Measurements from ENCODE around the gene CACFD1.

CACFD1 gene

GRCh38 chr9:133464638-133465037, 4.9 kb downstream of the CACFD1 start:
- DNase-seq (ENCODE audit: low read depth) = no peak

DNA sequence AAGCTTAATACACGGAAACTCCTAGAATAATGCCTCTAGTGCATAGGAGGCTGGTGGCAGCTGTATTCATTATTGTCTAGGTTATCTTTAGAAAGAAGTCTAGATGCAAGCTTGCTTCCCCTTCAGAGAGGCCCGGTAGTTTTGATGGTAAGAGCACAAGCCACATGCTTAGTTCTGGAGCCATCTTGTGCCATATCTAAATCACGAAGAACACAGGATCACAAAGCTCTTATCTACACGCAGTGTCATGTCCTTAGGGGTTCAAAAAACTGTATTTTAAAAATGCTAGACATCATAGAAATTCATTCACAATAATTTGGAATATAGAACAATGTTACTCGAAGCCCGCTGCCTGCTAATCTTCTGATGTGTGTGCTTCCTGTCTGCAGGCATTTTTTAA, 6.2 kb downstream of the CACFD1 start:
- no peak for DNase-seq (ENCODE audit: low read depth)

DNA sequence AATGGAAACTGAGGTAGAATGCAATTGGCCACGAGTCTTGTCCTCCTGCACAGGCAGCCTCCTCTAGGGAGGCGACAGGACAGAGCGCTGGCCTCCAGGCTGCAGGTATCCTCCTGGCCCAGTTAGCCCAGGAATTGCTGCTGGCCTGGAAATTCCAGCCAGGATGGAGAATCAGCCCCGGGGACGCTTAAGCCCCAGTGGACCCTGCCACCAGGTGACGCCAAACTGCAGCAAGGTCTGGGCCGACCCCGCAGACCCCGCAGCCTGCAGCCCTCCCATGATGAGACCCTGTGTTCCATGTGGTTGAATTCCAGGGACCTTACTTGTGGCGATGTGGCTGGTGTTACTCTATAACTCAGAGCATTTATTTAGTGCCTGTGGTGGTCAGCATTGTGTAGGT, 7.3 kb downstream of the CACFD1 start:
- DNase-seq (ENCODE audit: low read depth) = no peak

- DNase-seq (ENCODE audit: low read depth) = no peak
Observed at GRCh38 chr9:133468374-133468773, 8.6 kb downstream of the CACFD1 start.

DNA sequence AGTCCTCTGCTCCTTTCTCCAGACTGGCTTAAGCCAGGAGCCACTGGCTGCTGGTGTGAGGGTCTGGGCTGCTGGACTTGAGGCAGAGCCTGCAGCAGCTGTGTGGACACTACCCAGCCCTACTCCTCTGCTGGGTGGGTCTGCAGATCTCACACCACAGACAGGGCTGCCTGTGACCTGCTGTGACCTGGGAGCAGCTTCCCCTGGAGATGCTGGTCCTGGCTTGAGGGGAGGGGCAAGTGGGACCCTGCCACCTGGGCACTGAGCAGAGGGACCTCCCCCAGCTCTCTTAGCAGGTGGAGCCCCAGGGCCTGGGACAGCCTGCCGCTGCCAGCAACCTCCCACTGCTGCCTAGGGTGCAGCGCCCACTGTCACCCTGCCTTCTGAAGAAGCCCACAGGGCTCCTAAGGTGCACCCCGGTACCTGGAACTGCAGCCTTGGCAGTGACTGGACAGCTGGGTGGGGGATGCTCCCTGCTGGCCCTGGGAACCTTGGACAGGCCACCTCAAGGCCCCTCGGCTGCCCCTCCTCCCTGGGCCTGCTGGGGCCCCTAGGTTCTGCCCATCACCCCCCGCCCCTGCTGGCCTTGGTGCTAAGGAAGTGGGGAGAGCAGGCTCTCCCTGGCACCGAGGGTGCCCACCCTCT, 9.1 kb downstream of the CACFD1 start:
- DNase-seq (ENCODE audit: low read depth) = no peak

GRCh38 chr9:133470427-133470924, 10.7 kb downstream of the CACFD1 start:
- no peak for DNase-seq (ENCODE audit: low read depth)

- no peak for DNase-seq (ENCODE audit: low read depth)
Observed at GRCh38 chr9:133470988-133471387, 11.2 kb downstream of the CACFD1 start.

GRCh38 chr9:133471551-133472276, 11.9 kb downstream of the CACFD1 start:
- DNase-seq (ENCODE audit: low read depth) = no peak

DNA sequence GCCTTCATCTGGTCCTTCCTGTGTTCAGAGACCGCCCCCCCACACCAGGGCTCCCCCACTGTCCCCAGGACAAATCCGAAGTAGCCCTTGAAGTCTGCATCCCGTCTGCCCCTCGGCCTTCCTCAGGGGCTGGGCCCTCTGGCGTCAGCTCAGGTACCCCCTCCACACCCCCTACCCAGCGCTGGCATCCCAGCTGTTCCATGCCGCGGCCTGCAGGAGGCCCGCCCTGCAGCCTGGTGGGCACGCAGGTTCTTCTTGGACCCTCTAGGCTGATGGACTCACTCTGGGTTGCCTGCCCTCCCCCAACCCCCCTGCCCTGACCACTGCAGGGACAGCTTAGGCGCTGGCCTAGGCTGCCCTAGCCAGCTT, 12.5 kb downstream of the CACFD1 start:
- no peak for DNase-seq (ENCODE audit: low read depth)

- DNase-seq (ENCODE audit: low read depth) = no peak
Observed at GRCh38 chr9:133472753-133473378, 13.1 kb downstream of the CACFD1 start.

- no peak for DNase-seq (ENCODE audit: low read depth)
Observed at GRCh38 chr9:133473743-133474142, 14.0 kb downstream of the CACFD1 start.

DNA sequence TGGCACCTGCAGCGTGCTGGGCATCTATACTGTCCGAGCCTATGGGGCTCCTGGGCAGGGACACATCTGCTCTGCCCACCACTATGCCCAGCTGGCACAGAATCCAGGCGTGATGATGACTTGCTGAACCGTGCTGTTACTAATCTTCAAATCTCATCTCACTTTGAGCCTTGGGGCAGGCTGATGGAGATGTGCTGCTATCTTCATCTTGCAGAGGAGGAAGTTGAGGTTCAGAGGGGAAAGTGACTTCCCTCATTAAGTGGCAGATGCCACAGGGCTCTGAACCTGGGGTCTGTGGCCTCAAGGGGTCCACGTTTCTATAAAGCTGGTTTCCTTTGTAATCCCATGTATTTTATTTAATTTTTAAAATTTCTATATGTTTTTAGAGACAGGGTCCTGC, 14.4 kb downstream of the CACFD1 start:
- DNase-seq (ENCODE audit: low read depth) = no peak

DNA sequence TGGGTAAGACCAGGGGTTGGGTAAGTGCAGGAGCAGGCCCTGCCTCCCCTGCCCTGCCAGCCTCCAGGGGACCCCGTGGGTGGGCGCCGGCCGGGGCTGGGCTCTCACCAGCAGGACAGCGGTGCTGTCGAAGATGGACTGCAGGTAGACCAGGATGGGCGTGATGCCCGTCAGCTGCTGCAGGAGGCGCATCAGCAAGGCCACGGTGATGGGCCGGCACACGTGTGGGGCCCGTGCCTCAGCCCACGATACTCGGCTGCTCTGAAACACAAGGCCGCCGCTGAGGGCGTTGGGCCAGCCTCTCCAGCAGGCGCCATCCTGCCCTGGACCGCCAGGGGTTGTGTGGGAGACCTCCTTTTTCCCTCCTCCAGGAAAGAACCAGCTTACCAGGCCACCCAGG, 15.1 kb downstream of the CACFD1 start:
- no peak for DNase-seq (ENCODE audit: low read depth)

- DNase-seq (ENCODE audit: low read depth) = no peak
Observed at GRCh38 chr9:133475292-133476012, 15.7 kb downstream of the CACFD1 start.

- DNase-seq (ENCODE audit: low read depth) = no peak
Observed at GRCh38 chr9:133476036-133476931, 16.5 kb downstream of the CACFD1 start.

DNA sequence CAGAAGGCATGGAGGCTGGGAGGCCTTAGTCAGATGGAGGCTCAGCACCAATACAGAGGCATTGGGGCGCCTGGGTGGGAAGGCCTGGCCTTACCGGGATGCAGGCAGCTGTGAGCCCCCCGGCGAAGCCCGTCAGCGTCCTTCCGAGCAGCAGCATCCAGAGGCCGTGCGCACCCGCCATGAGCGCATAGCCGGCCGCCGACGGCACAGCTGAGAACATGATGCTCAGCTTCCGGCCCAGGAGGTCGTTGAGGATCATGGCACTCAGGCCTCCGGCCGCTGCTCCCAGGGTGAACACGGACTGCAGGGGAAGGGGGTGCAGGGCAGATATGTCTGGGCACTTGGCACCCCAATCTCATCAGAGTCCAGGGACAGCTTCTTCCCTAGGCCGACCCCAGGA, 17.2 kb downstream of the CACFD1 start:
- no peak for DNase-seq (ENCODE audit: low read depth)

DNA sequence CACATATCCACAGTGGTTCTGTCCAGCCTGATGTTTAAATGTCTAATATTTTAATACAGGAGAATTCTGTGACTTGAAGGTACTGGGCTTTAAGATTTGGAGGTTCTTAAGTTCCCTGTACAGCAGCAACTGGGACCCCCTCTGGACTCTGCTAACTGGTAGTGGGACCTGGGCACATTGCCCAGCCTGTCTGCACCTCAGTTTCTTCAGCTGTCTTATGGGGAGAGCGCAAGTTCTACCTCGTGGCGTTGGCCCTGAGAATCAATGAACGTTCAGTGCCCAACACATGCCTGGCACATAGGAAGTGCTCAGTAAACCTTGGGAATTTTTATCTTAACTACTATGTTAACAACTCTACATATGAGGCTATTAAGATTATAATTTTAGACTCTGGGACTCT, 17.7 kb downstream of the CACFD1 start:
- no peak for DNase-seq (ENCODE audit: low read depth)

DNA sequence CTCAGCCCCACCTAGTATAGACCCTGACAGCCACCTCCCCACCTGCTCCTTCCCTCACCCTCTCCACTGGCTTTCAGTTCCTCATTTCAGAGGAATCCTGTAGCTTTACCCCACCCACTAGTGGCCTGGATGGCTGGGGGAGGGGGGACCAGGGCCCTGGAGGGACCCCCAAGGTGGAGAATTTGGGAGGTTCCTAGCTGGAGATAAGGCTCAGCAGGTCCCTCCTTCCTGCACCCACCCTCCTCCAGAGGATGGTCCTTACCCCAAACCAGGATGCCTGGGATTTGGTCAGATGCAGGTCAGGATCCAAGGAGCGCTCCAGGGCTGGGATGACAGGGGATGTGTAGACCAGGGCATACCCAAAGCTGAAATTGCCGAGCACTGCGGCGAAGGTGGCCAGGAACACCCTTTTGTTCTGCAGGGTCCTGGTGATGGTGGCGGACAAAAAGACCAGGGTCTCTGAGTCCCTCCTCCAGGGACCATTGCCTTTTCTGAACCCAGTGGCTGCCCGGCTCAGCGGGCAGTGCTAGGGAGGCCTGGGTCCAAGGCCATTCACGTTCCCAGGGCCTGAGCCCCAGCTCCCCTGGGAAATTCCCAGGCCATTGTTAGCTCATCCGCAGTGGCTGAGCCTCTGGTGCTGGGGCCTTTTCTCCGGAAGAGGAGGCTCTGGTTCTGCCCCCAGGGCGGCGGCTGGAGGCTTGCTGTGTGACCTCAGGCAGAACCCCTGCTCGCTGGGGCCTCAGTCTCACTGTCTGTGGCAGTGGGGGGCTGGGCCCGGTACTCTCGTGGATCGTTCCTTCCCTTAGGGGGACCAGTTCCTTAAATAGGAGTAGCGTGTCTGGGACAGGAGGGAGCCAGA, 18.4 kb downstream of the CACFD1 start:
- no peak for DNase-seq (ENCODE audit: low read depth)

- DNase-seq (ENCODE audit: low read depth) = peak; percentile 76
Observed at GRCh38 chr9:133478851-133479711, 19.3 kb downstream of the CACFD1 start, which contains the start of gene SLC2A6. Gene SLC2A6 (minus strand): TSS chr9:133479099. CDS start chr9:133479059, 40 bp downstream.

DNA sequence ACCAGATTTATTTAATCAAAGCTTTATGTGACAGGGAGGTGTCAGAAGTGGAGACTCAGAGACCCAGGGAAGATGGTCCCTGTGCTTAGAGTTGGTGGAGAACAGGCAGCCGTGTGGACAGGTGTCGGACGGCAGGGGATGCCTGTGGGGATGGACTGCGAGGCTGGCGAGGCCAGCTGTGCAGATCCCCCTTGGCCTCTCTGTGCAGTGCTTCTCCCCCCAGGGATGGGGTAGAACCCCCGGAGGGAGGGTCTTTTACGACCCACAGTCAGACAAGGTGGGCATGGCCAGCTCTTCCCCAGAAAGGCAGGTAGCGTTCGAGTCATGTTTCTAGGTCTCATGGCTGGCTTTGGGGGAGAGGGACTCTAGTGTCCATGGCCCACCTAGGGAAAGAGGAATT, 23.8 kb downstream of the CACFD1 start:
- DNase-seq (ENCODE audit: low read depth) = no peak
